ENCODE results near the gene NPAS1. TPM values are rescaled to one million over a fixed set of nuclear protein-coding genes. Genes with fewer than 3 reads are reported as not detected.

The NPAS1 gene
- total and polyA plus RNA-seq, 4 donors: 0.31 to 1.2 (median 0.70) TPM

- Histone ChIP-seq H3K36me3 (ENCODE audit: control insufficient read depth in 4 of 4, insufficient read depth in 4 of 4, low read length in 4 of 4) (peaks cover 15 to 62% (median 35%) of the 10 kb centered on the region in 4 donors), H3K9ac (ENCODE audit: insufficient read depth in 1 of 2, low read length in 2 of 2) (no peak overlapping the region), H3K9me3 (ENCODE audit: control insufficient read depth in 4 of 4, insufficient read depth in 3 of 4, low read length in 3 of 4) (no peaks in the 10 kb centered on the region), H3K27me3 (ENCODE audit: control insufficient read depth in 3 of 3, insufficient read depth in 3 of 3, low read length in 2 of 3) (no peaks in the 10 kb centered on the region), H3K4me3 (no peak overlapping the region), H3K27ac (ENCODE audit: low read depth in 1 of 2, low read length in 1 of 2) (no peak overlapping the region), H3K4me1 (ENCODE audit: control insufficient read depth in 5 of 5, insufficient read depth in 5 of 5, low read length in 5 of 5) (no peaks in the 10 kb centered on the region)
- 93% methylated on average over 56 to 61 of the region's 61 CpGs for WGBS, 2 donors
- ATAC-seq (ENCODE audit: insufficient read depth, low FRiP score): no peak
- no peak for TF ChIP-seq CTCF (IDR thresholded peaks at IDR 0.05; ENCODE audit: control extremely low read depth, extremely low read depth)
- no peak for DNase-seq
Measured at GRCh38 chr19:47066376-47067214, 47.0 kb downstream of the NPAS1 start.

- Histone ChIP-seq H3K9ac (ENCODE audit: insufficient read depth in 1 of 2, low read length in 2 of 2) (no peak overlapping the region), H3K36me3 (ENCODE audit: control insufficient read depth in 4 of 4, insufficient read depth in 4 of 4, low read length in 4 of 4) (peaks cover 17 to 69% (median 38%) of the 10 kb centered on the region in 4 donors), H3K9me3 (ENCODE audit: control insufficient read depth in 4 of 4, insufficient read depth in 3 of 4, low read length in 3 of 4) (no peaks in the 10 kb centered on the region), H3K27me3 (ENCODE audit: control insufficient read depth in 3 of 3, insufficient read depth in 3 of 3, low read length in 2 of 3) (no peaks in the 10 kb centered on the region), H3K27ac (ENCODE audit: low read depth in 1 of 2, low read length in 1 of 2) (no peak overlapping the region), H3K4me1 (ENCODE audit: control insufficient read depth in 5 of 5, insufficient read depth in 5 of 5, low read length in 5 of 5) (no peaks in the 10 kb centered on the region), H3K4me3 (no peak overlapping the region)
- no peak for TF ChIP-seq CTCF (IDR thresholded peaks at IDR 0.05; ENCODE audit: control extremely low read depth, extremely low read depth)
- ATAC-seq (ENCODE audit: insufficient read depth, low FRiP score) (no peak), DNase-seq (no peak)
- 95 to 99% methylated on average over 24 to 36 of the region's 36 CpGs for WGBS, 2 donors
Measured at GRCh38 chr19:47067215-47067847, 47.7 kb downstream of the NPAS1 start.

- DNase-seq (no peak), ATAC-seq (ENCODE audit: insufficient read depth, low FRiP score) (no peak)
- no peak overlapping the region for H3K27ac ChIP-seq (ENCODE audit: low read depth in 1 of 2, low read length in 1 of 2)
- WGBS, 2 donors: 86 to 97% methylated on average over 8 of the region's 8 CpGs
- H3K9ac ChIP-seq (ENCODE audit: insufficient read depth in 1 of 2, low read length in 2 of 2): no peak overlapping the region
- peaks cover 17 to 72% (median 38%) of the 10 kb centered on the region in 4 donors for H3K36me3 ChIP-seq (ENCODE audit: control insufficient read depth in 4 of 4, insufficient read depth in 4 of 4, low read length in 4 of 4)
- H3K4me1 ChIP-seq (ENCODE audit: control insufficient read depth in 5 of 5, insufficient read depth in 5 of 5, low read length in 5 of 5): no peaks in the 10 kb centered on the region
- H3K4me3 ChIP-seq: no peak overlapping the region
- no peak for TF ChIP-seq CTCF (IDR thresholded peaks at IDR 0.05; ENCODE audit: control extremely low read depth, extremely low read depth)
- no peaks in the 10 kb centered on the region for H3K9me3 ChIP-seq (ENCODE audit: control insufficient read depth in 4 of 4, insufficient read depth in 3 of 4, low read length in 3 of 4)
- no peaks in the 10 kb centered on the region for H3K27me3 ChIP-seq (ENCODE audit: control insufficient read depth in 3 of 3, insufficient read depth in 3 of 3, low read length in 2 of 3)
Measured at GRCh38 chr19:47068246-47068645, 48.6 kb downstream of the NPAS1 start.

Data from lung (tissue), 12 donors.